Measurements from ENCODE around the gene RIPPLY3.

The RIPPLY3 gene

GRCh38 chr21:36992671-36993070 lies 13.8 kb upstream of the RIPPLY3 start:
- no peak for TF ChIP-seq RAD21 (IDR thresholded peaks at IDR 0.05; ENCODE audit: low read depth)
- TF ChIP-seq ZBTB7A (IDR thresholded peaks at IDR 0.05; ENCODE audit: low read depth): no peak
- no peak for TF ChIP-seq CEBPB (IDR thresholded peaks at IDR 0.05)
- no peak for TF ChIP-seq REST (IDR thresholded peaks at IDR 0.05; ENCODE audit: low read depth)
- no peak for TF ChIP-seq NFIC (IDR thresholded peaks at IDR 0.05)
- TF ChIP-seq USF1 (IDR thresholded peaks at IDR 0.05): no peak
- no peak for TF ChIP-seq TCF12 (IDR thresholded peaks at IDR 0.05; ENCODE audit: low read depth)
- TF ChIP-seq EGR1 (IDR thresholded peaks at IDR 0.05): no peak
- no peak for TF ChIP-seq MAX (IDR thresholded peaks at IDR 0.05)
- no peak for TF ChIP-seq FOXM1 (IDR thresholded peaks at IDR 0.05; ENCODE audit: borderline replicate concordance, low read depth)
- no peak for TF ChIP-seq TEAD4 (IDR thresholded peaks at IDR 0.05)
- no peak for TF ChIP-seq YY1 (IDR thresholded peaks at IDR 0.05; ENCODE audit: low read depth)
- TF ChIP-seq EP300 (IDR thresholded peaks at IDR 0.05; ENCODE audit: borderline replicate concordance): no peak
- no peak for TF ChIP-seq TAF1 (IDR thresholded peaks at IDR 0.05; ENCODE audit: low read depth)
- no peak for TF ChIP-seq CREB1 (IDR thresholded peaks at IDR 0.05; ENCODE audit: low read depth)

- TF ChIP-seq USF1 (IDR thresholded peaks at IDR 0.05): no peak
- no peak for TF ChIP-seq CEBPB (IDR thresholded peaks at IDR 0.05)
- TF ChIP-seq FOXM1 (IDR thresholded peaks at IDR 0.05; ENCODE audit: borderline replicate concordance, low read depth): no peak
- TF ChIP-seq REST (IDR thresholded peaks at IDR 0.05; ENCODE audit: low read depth): no peak
These were observed 11.9 kb upstream of the RIPPLY3 start for GRCh38 chr21:36994501-36995158.

GRCh38 chr21:36999131-36999898 lies 7.2 kb upstream of the RIPPLY3 start:
- no peak for TF ChIP-seq EGR1 (IDR thresholded peaks at IDR 0.05)
- TF ChIP-seq TEAD4 (IDR thresholded peaks at IDR 0.05): no peak
- TF ChIP-seq CEBPB (IDR thresholded peaks at IDR 0.05): no peak
- no peak for TF ChIP-seq YY1 (IDR thresholded peaks at IDR 0.05; ENCODE audit: low read depth)
- TF ChIP-seq ZBTB7A (IDR thresholded peaks at IDR 0.05; ENCODE audit: low read depth): no peak
- no peak for TF ChIP-seq CREB1 (IDR thresholded peaks at IDR 0.05; ENCODE audit: low read depth)
- no peak for TF ChIP-seq TCF12 (IDR thresholded peaks at IDR 0.05; ENCODE audit: low read depth)
- no peak for TF ChIP-seq FOXM1 (IDR thresholded peaks at IDR 0.05; ENCODE audit: borderline replicate concordance, low read depth)
- no peak for TF ChIP-seq REST (IDR thresholded peaks at IDR 0.05; ENCODE audit: low read depth)
- TF ChIP-seq EP300 (IDR thresholded peaks at IDR 0.05; ENCODE audit: borderline replicate concordance): no peak
- no peak for TF ChIP-seq RAD21 (IDR thresholded peaks at IDR 0.05; ENCODE audit: low read depth)
- no peak for TF ChIP-seq NFIC (IDR thresholded peaks at IDR 0.05)
- TF ChIP-seq TAF1 (IDR thresholded peaks at IDR 0.05; ENCODE audit: low read depth): no peak
- TF ChIP-seq MAX (IDR thresholded peaks at IDR 0.05): no peak

GRCh38 chr21:37000381-37000780 lies 6.1 kb upstream of the RIPPLY3 start:
- TF ChIP-seq FOXM1 (IDR thresholded peaks at IDR 0.05; ENCODE audit: borderline replicate concordance, low read depth) (no peak), ZBTB7A (IDR thresholded peaks at IDR 0.05; ENCODE audit: low read depth) (no peak), TCF12 (IDR thresholded peaks at IDR 0.05; ENCODE audit: low read depth) (no peak), EGR1 (IDR thresholded peaks at IDR 0.05) (no peak), TEAD4 (IDR thresholded peaks at IDR 0.05) (no peak)
